DOHH2 (cell line): ENCODE data around the gene ALOX5AP.

Experiments
- H3F3A ChIP-seq: fragments of 200-600 bp; sonication (generic), shearing (Covaris generic); 2 replicates; pipeline ENCODE4 v1.6.0; 2016; ENCODE audit warnings: antibody characterized with exemption, mild to moderate bottlenecking; ENCODE audit not compliant: control insufficient read depth, insufficient read depth
- H3K27ac ChIP-seq: fragments of 200-600 bp; sonication (generic); 2 replicates; pipeline ENCODE4 v1.5.1; 2014; ENCODE audit warnings: low read depth, mild to moderate bottlenecking, low read length, moderate library complexity
- H3K27me3 ChIP-seq: fragments of 200-600 bp; sonication (generic); 2 replicates; pipeline ENCODE4 v1.6.1; 2014; ENCODE audit warnings: mild to moderate bottlenecking, low read length, mixed read lengths; ENCODE audit not compliant: control insufficient read depth
- H3K36me3 ChIP-seq: fragments of 200-600 bp; sonication (generic); 2 replicates; pipeline ENCODE4 v1.6.1; 2014; ENCODE audit warnings: mild to moderate bottlenecking, low read length, moderate library complexity, mixed read lengths; ENCODE audit not compliant: control insufficient read depth
- H3K4me1 ChIP-seq: fragments of 200-600 bp; sonication (generic); 2 replicates; pipeline ENCODE4 v1.6.1; 2014; ENCODE audit warnings: mild to moderate bottlenecking, low read length, mixed read lengths; ENCODE audit not compliant: control insufficient read depth
- H3K4me2 ChIP-seq: fragments of 200-600 bp; sonication (generic); 2 replicates; pipeline ENCODE4 v1.6.0; 2014; ENCODE audit warnings: mild to moderate bottlenecking, low read length, moderate library complexity
- H3K4me3 ChIP-seq: fragments of 200-600 bp; sonication (generic); 2 replicates; pipeline ENCODE4 v1.5.1; 2014; ENCODE audit warnings: mild to moderate bottlenecking, low read length, mixed read lengths
- H3K79me2 ChIP-seq: fragments of 200-600 bp; sonication (generic); 2 replicates; pipeline ENCODE4 v1.6.1; 2014; ENCODE audit warnings: mild to moderate bottlenecking, low read length, mixed read lengths; ENCODE audit not compliant: control insufficient read depth
- H3K9me2 ChIP-seq: fragments of 200-600 bp; sonication (generic); replicated peaks from 2 replicates; pipeline ENCODE4 v1.6.1; 2014; ENCODE audit warnings: mild to moderate bottlenecking, low read length, mixed read lengths; ENCODE audit not compliant: control insufficient read depth
- H3K9me3 ChIP-seq: fragments of 200-600 bp; sonication (generic); 2 replicates; pipeline ENCODE4 v1.6.1; 2014; ENCODE audit warnings: antibody characterized with exemption, low read length, mixed read lengths; ENCODE audit not compliant: control insufficient read depth, insufficient read depth
- H4K20me1 ChIP-seq: fragments of 200-600 bp; sonication (generic); 2 replicates; pipeline ENCODE4 v1.6.0; 2014; ENCODE audit warnings: low read depth, mild to moderate bottlenecking, antibody characterized with exemption, low read length, moderate library complexity; ENCODE audit not compliant: control insufficient read depth, insufficient read depth
- EZH2phosphoT487 ChIP-seq: fragments of 200-600 bp; sonication (generic); IDR thresholded peaks from 2 replicates; pipeline ENCODE4 v1.6.1; 2017; ENCODE audit warnings: borderline replicate concordance, mild to moderate bottlenecking, antibody characterized with exemption, low read length, moderate library complexity, mixed read lengths
- TF ChIP-seq, protein P1 (sequence below): fragments of 200-600 bp; sonication (generic); IDR thresholded peaks from one replicate; pipeline ENCODE4 v1.5.1; 2014; ENCODE audit warnings: antibody characterized with exemption, mild to moderate bottlenecking, low read depth, low read length; ENCODE audit not compliant: poor library complexity, severe bottlenecking

The ALOX5AP gene

DNA sequence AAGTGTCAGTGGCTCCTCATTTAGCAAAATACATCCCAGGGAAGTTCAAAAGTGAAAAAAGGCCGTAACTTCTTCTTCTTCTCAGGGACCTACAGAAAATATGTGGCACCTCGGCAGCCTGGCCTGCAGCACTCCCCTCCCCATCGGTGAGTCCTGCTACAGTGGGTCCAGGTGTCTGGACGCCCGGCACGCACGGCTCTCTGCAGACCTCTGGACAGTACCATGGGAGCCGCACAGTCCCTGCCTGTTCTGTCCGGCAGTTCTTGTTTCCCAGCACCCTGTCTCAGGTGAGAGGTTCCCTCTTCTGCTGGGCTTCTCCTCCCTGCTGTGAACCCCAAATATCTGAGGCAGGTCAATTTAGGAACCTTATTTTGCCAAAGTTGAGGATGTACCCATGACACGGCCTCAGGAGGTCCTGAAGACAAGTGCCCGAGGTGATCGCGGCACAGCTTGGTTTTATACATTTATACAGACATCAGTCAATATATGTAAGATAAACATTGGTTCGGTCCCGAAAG lies 36.8 kb upstream of the ALOX5AP start:
- Histone ChIP-seq H3K27me3 (peaks cover 28% of the 10 kb centered on the region), H3K9me3 (no peaks in the 10 kb centered on the region), H3K27ac (no peak overlapping the region), H3K9me2 (no peaks in the 10 kb centered on the region), H3K4me3 (no peak overlapping the region), H3K4me2 (no peak overlapping the region), H4K20me1 (no peaks in the 10 kb centered on the region), H3K79me2 (no peaks in the 10 kb centered on the region), H3K36me3 (no peaks in the 10 kb centered on the region), H3K4me1 (peaks cover 28% of the 10 kb centered on the region), H3F3A (no peaks in the 10 kb centered on the region)
- TF ChIP-seq, protein P1, sequence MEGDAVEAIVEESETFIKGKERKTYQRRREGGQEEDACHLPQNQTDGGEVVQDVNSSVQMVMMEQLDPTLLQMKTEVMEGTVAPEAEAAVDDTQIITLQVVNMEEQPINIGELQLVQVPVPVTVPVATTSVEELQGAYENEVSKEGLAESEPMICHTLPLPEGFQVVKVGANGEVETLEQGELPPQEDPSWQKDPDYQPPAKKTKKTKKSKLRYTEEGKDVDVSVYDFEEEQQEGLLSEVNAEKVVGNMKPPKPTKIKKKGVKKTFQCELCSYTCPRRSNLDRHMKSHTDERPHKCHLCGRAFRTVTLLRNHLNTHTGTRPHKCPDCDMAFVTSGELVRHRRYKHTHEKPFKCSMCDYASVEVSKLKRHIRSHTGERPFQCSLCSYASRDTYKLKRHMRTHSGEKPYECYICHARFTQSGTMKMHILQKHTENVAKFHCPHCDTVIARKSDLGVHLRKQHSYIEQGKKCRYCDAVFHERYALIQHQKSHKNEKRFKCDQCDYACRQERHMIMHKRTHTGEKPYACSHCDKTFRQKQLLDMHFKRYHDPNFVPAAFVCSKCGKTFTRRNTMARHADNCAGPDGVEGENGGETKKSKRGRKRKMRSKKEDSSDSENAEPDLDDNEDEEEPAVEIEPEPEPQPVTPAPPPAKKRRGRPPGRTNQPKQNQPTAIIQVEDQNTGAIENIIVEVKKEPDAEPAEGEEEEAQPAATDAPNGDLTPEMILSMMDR = no peak
- no peak for TF ChIP-seq EZH2phosphoT487

DNA sequence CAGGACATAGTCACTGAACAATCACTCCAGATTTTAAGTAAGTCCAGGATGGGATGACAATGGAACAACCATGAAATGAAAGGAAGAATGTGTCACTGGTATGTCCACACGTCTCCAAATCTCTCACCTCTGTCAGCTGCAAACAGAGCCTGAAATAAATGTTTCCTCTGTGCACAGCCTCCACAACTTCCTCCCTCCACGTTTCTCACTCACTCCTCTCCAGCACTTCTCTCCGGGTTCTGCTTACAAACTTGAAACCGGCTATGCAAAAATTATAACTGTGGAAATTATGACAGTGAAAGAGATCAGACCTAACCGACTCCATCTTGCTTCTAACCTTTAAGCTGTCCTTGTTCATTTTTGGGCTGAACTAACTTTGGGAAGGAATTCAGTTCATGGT lies 35.0 kb upstream of the ALOX5AP start:
- Histone ChIP-seq H3K9me2 (no peaks in the 10 kb centered on the region), H3K27me3 (peaks cover 28% of the 10 kb centered on the region), H4K20me1 (no peaks in the 10 kb centered on the region), H3K9me3 (no peaks in the 10 kb centered on the region), H3K4me1 (peaks cover 28% of the 10 kb centered on the region), H3K27ac (no peak overlapping the region), H3K4me3 (no peak overlapping the region), H3F3A (no peaks in the 10 kb centered on the region), H3K36me3 (no peaks in the 10 kb centered on the region), H3K4me2 (0 out of 2 replicates have a peak overlapping the region, but pooled peaks have one; percentile 7), H3K79me2 (no peaks in the 10 kb centered on the region)
- TF ChIP-seq EZH2phosphoT487 = no peak
- TF ChIP-seq, protein P1 = no peak

DNA sequence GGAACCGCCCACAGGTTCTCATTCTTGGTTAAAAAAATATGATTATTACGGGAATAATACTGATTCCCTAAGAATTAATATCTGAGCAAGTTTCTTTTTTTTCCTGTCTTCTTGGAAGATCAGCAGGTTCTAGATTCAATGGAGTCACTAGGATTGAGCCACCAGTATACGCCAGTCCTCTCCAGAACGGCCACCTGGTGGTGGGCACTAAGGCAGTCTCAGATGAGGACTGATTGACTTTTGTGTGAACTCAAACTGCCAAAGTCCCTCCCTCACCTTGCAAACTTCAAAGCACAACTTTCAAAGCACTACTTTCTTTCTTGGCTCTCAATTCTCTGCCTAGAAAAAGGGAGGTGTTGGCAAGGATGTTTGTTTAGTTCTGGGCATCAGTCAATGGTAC lies 33.3 kb upstream of the ALOX5AP start:
- Histone ChIP-seq H3K9me3 (no peaks in the 10 kb centered on the region), H3K9me2 (no peaks in the 10 kb centered on the region), H3K4me2 (no peak overlapping the region), H3F3A (no peaks in the 10 kb centered on the region), H3K36me3 (no peaks in the 10 kb centered on the region), H3K79me2 (no peaks in the 10 kb centered on the region), H3K4me1 (peaks cover 12% of the 10 kb centered on the region), H3K27ac (no peak overlapping the region), H3K4me3 (no peak overlapping the region), H4K20me1 (no peaks in the 10 kb centered on the region), H3K27me3 (peaks cover 27% of the 10 kb centered on the region)
- TF ChIP-seq, protein P1 = no peak
- no peak for TF ChIP-seq EZH2phosphoT487
